GM21390 (cell line): ENCODE measurements around the gene PHF2.

Experiments
- ATAC-seq: cut with Tn5 transposase; IDR thresholded peaks from one replicate; pipeline ENCODE4 v1.9.1; 2021; ENCODE audit not compliant: unreplicated experiment

Gene PHF2

GRCh38 chr9:93576258-93577077, at the start of gene PHF2:
PHF2 (plus strand) TSS chr9:93576584; CDS start chr9:93576774, 190 bp downstream.
- peak; percentile 36 for ATAC-seq

- no peak for ATAC-seq
Observed at GRCh38 chr9:93531374-93531773, 45.0 kb upstream of the PHF2 start.

- no peak for ATAC-seq
Observed at GRCh38 chr9:93532141-93532540, 44.2 kb upstream of the PHF2 start.

GRCh38 chr9:93533863-93534262, 42.5 kb upstream of the PHF2 start:
- ATAC-seq, result no peak

GRCh38 chr9:93536167-93536566, 40.2 kb upstream of the PHF2 start:
- ATAC-seq, result no peak

GRCh38 chr9:93536874-93537273, 39.5 kb upstream of the PHF2 start:
- ATAC-seq, result no peak

- ATAC-seq, result no peak
Observed at GRCh38 chr9:93540305-93540704, 36.1 kb upstream of the PHF2 start.

- no peak for ATAC-seq
Observed at GRCh38 chr9:93541005-93541404, 35.4 kb upstream of the PHF2 start.

GRCh38 chr9:93541581-93542349, 34.6 kb upstream of the PHF2 start:
- no peak for ATAC-seq

- no peak for ATAC-seq
Observed at GRCh38 chr9:93543117-93543516, 33.3 kb upstream of the PHF2 start.

- ATAC-seq, result no peak
Observed at GRCh38 chr9:93546356-93546755, 30.0 kb upstream of the PHF2 start.

GRCh38 chr9:93549611-93550010, 26.8 kb upstream of the PHF2 start:
- ATAC-seq, result no peak

- no peak for ATAC-seq
Observed at GRCh38 chr9:93552923-93553322, 23.5 kb upstream of the PHF2 start.

GRCh38 chr9:93555370-93555769, 21.0 kb upstream of the PHF2 start:
- ATAC-seq, result no peak

- no peak for ATAC-seq
Observed at GRCh38 chr9:93557366-93558137, 18.8 kb upstream of the PHF2 start.

- no peak for ATAC-seq
Observed at GRCh38 chr9:93558503-93558902, 17.9 kb upstream of the PHF2 start.

- ATAC-seq, result no peak
Observed at GRCh38 chr9:93560991-93561390, 15.4 kb upstream of the PHF2 start.

GRCh38 chr9:93562157-93562556, 14.2 kb upstream of the PHF2 start:
- ATAC-seq, result no peak

- no peak for ATAC-seq
Observed at GRCh38 chr9:93565089-93565488, 11.3 kb upstream of the PHF2 start.

GRCh38 chr9:93566408-93567270, 9.7 kb upstream of the PHF2 start:
- peak; percentile 83 for ATAC-seq
